Activated naive CD8-positive, alpha-beta T cell treated with anti-CD3 and anti-CD28 coated beads for 36 hours (primary cell): ENCODE data around the gene TRERF1. TPM values are rescaled to one million over a fixed set of nuclear protein-coding genes. Genes with fewer than 3 reads are reported as not detected.
"Not testable (repeated sequence)": the region's sequence is repeated elsewhere in the genome, so short reads cannot be mapped to it uniquely, and the experiment has no call there.

Source experiments
- DNase-seq: peaks from one replicate; pipeline ENCODE4 v3.0.0; 2021
- H3K27ac Mint-ChIP-seq: one replicate; pipeline ENCODE4 v1.8.0; 2022; ENCODE audit warnings: mild to moderate bottlenecking, moderate library complexity, mixed read lengths
- H3K27me3 Mint-ChIP-seq: one replicate; pipeline ENCODE4 v1.8.0; 2022; ENCODE audit warnings: mild to moderate bottlenecking, mixed read lengths
- H3K36me3 Mint-ChIP-seq: one replicate; pipeline ENCODE4 v1.8.0; 2021; ENCODE audit warnings: mild to moderate bottlenecking, mixed read lengths
- H3K4me1 Mint-ChIP-seq: one replicate; pipeline ENCODE4 v1.8.0; 2021; ENCODE audit warnings: mixed read lengths
- H3K4me3 Mint-ChIP-seq: one replicate; pipeline ENCODE4 v1.8.0; 2022; ENCODE audit warnings: mild to moderate bottlenecking, moderate library complexity, mixed read lengths
- H3K9me3 Mint-ChIP-seq: one replicate; pipeline ENCODE4 v1.8.0; 2022; ENCODE audit warnings: mixed read lengths
- total RNA-seq, 2 experiments: library from RNA; stranded (reverse); gene quantifications; one replicate each; pipeline ENCODE4 v1.2.3, GENCODE V29; 2021

The TRERF1 gene
- total RNA-seq, 2 experiments from 2014 or later, result 6.5 to 6.9 TPM

DNA sequence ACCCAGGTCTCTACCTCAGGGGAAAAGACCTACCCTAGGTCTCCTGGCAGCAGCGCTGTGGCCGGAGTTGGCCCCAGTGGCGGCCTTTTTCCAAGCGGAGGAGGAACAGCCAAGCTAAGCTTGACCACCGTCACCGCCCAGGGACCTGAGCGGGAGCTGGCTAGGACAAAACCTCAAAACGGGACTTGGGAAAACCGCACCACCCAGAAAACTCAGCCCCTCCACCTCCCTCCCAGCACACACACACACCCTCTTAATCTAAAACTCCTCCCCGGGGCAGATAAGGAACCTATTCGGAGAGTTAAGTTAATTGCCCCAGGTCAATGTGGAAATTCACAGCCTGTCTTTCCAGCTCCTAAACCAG lies 2.7 kb upstream of the TRERF1 start:
- Mint-ChIP-seq H3K9me3 (no peaks in the 10 kb centered on the region), H3K4me1 (peaks cover 21% of the 10 kb centered on the region), H3K36me3 (no peaks in the 10 kb centered on the region), H3K4me3 (no peak overlapping the region), H3K27me3 (peaks cover 10% of the 10 kb centered on the region), H3K27ac (no peak overlapping the region)
- no peak for DNase-seq

GRCh38 chr6:42453654-42454427 lies 2.1 kb upstream of the TRERF1 start:
- Mint-ChIP-seq H3K4me3 (peak overlapping the region; percentile 94), H3K27me3 (peaks cover 10% of the 10 kb centered on the region), H3K9me3 (no peaks in the 10 kb centered on the region), H3K27ac (no peak overlapping the region), H3K36me3 (no peaks in the 10 kb centered on the region), H3K4me1 (peaks cover 26% of the 10 kb centered on the region)
- peak; percentile 16 for DNase-seq

DNA sequence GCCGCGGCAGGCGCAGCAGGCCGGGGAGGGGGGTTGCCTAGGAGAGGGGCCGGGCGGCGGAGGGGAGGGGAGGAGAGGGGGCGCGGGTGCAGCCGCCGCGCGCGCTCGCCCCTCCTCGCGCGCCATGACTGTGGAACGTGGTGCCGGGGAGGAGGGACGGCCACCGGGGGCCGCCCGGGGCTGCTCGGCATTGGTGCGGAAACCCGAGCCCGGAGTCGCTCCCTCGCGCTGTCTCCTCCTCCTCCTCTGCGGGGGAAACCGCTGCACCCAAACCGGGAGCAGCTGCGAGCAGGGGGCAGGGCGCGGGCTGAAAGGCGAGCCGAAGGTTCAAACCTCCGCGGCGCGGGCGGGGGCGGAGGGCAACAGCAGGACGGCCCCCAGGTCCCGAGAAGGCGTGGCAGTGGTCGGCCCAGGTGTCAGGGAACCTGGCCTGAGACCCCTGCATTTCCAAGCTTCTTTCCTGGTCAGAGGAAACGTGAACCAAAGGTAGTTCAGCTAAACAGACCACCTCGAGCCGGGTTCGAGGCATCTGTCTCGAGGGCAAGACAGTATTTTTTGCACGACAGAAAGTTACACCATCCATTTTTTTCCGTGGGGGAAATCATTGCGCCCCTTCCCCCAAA lies 1.4 kb upstream of the TRERF1 start:
- Mint-ChIP-seq H3K27me3 (peaks cover 10% of the 10 kb centered on the region), H3K4me3 (peak overlapping the region; percentile 94), H3K9me3 (no peaks in the 10 kb centered on the region), H3K36me3 (peaks cover under 1% of the 10 kb centered on the region), H3K4me1 (peaks cover 33% of the 10 kb centered on the region), H3K27ac (no peak overlapping the region)
- DNase-seq, result peak; percentile 81

GRCh38 chr6:42452171-42453030 lies 675 bp upstream of the TRERF1 start:
- Mint-ChIP-seq H3K4me1 (peaks cover 40% of the 10 kb centered on the region), H3K9me3 (no peaks in the 10 kb centered on the region), H3K27ac (peak overlapping the region; percentile 87), H3K27me3 (peaks cover 10% of the 10 kb centered on the region), H3K4me3 (peak overlapping the region; percentile 94), H3K36me3 (peaks cover 8% of the 10 kb centered on the region)
- peak; percentile 55 for DNase-seq

- Mint-ChIP-seq H3K36me3 (peaks cover 12% of the 10 kb centered on the region), H3K9me3 (peaks cover under 1% of the 10 kb centered on the region), H3K4me3 (peak overlapping the region; percentile 94), H3K27ac (peak overlapping the region; percentile 87), H3K27me3 (peaks cover 10% of the 10 kb centered on the region), H3K4me1 (peaks cover 46% of the 10 kb centered on the region)
- peak; percentile 46 for DNase-seq
Observed at GRCh38 chr6:42450477-42451332, 1.0 kb downstream of the TRERF1 start.

- Mint-ChIP-seq H3K4me3 (peak overlapping the region; percentile 94), H3K27ac (peak overlapping the region; percentile 87), H3K4me1 (peaks cover 50% of the 10 kb centered on the region), H3K36me3 (peaks cover 16% of the 10 kb centered on the region), H3K27me3 (peaks cover 10% of the 10 kb centered on the region), H3K9me3 (peaks cover 1% of the 10 kb centered on the region)
- no peak for DNase-seq
Observed at GRCh38 chr6:42449917-42450476, 1.7 kb downstream of the TRERF1 start.

- H3K27me3 Mint-ChIP-seq, result peaks cover 3% of the 10 kb centered on the region
- peak overlapping the region; percentile 94 for H3K4me3 Mint-ChIP-seq
- H3K27ac Mint-ChIP-seq, result peak overlapping the region; percentile 21
- H3K9me3 Mint-ChIP-seq, result peaks cover 1% of the 10 kb centered on the region
- peaks cover 56% of the 10 kb centered on the region for H3K4me1 Mint-ChIP-seq
- H3K36me3 Mint-ChIP-seq, result peaks cover 23% of the 10 kb centered on the region
- DNase-seq, result no peak
Observed at GRCh38 chr6:42448927-42449659, 2.6 kb downstream of the TRERF1 start.

DNA sequence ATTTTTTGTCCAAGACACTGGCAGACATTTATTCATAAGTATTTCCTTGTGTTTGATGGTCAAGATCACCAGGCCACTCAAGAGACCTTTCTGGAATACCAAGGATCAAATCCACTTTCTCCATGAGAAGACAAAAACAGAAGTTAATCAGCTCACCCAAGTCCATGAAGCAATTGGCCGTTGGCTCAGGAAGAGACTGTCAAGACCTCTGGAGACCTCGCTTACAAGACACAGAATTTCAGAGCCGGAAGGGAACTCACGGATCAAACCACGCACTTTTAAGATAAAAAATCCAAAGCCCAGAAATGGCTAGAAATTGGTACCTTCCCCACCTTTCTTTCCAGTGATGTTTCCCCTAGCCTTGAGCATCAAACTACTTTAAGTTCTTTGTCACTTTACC lies 3.3 kb downstream of the TRERF1 start:
- Mint-ChIP-seq H3K27me3 (no peaks in the 10 kb centered on the region), H3K4me3 (peak overlapping the region; percentile 2), H3K4me1 (peaks cover 56% of the 10 kb centered on the region), H3K27ac (peak overlapping the region; percentile 21), H3K9me3 (peaks cover 1% of the 10 kb centered on the region), H3K36me3 (peaks cover 23% of the 10 kb centered on the region)
- no peak for DNase-seq

DNA sequence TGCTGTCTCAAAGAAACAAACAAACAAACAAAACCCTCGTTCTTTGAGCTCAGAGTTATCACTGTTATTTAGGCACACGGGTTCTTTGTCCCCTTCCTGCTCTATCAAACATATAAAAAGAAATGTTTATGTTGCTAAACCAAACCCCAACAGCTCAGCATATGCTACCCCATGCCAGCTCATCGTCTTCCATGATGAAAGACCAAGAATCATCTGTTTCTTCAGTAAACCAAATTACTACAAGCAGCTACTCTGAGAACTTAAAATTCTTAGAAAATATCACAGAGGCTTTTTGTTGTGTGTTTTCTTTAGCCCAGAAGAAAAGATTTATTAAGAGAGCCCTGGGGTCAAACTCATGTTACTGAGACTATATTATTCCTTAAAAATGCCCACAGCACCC lies 4.7 kb downstream of the TRERF1 start:
- H3K4me3 Mint-ChIP-seq, result no peak overlapping the region
- H3K36me3 Mint-ChIP-seq, result peaks cover 23% of the 10 kb centered on the region
- H3K27ac Mint-ChIP-seq, result no peak overlapping the region
- H3K9me3 Mint-ChIP-seq, result peaks cover 1% of the 10 kb centered on the region
- DNase-seq, result no peak
- H3K4me1 Mint-ChIP-seq, result peaks cover 62% of the 10 kb centered on the region
- H3K27me3 Mint-ChIP-seq, result no peaks in the 10 kb centered on the region

DNA sequence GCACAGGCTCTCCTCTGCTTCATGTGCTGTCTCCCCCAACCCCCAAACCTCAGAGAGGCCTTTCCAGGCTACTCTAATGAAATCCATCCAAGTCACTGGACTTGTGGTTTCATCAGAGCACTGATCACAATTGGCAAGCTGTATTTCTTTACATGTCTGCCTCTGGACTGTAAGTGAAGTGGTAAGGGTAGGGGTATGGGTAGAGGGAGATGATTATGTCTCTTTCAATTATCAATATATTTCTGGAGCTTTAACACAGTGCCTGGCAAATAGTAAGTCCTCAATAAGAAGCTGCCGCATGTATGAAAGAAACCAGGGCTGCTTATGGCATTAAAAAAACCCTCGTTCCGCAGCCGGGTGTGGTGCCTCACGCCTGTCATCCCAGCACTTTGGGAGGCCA lies 5.4 kb downstream of the TRERF1 start:
- H3K27me3 Mint-ChIP-seq, result no peaks in the 10 kb centered on the region

GRCh38 chr6:42445955-42446354 lies 5.8 kb downstream of the TRERF1 start:
- Mint-ChIP-seq H3K4me1 (peaks cover 71% of the 10 kb centered on the region), H3K36me3 (peaks cover 23% of the 10 kb centered on the region)
- H3K27ac Mint-ChIP-seq, DNase-seq, H3K9me3 Mint-ChIP-seq, H3K4me3 Mint-ChIP-seq, H3K27me3 Mint-ChIP-seq: not testable (repeated sequence)

More for the DNA sequence above, 5.4 kb downstream of the TRERF1 start:
- Mint-ChIP-seq H3K4me3 (no peak overlapping the region), H3K36me3 (peaks cover 23% of the 10 kb centered on the region), H3K27ac (no peak overlapping the region), H3K4me1 (peaks cover 66% of the 10 kb centered on the region), H3K9me3 (peaks cover 1% of the 10 kb centered on the region)
- DNase-seq, result no peak

DNA sequence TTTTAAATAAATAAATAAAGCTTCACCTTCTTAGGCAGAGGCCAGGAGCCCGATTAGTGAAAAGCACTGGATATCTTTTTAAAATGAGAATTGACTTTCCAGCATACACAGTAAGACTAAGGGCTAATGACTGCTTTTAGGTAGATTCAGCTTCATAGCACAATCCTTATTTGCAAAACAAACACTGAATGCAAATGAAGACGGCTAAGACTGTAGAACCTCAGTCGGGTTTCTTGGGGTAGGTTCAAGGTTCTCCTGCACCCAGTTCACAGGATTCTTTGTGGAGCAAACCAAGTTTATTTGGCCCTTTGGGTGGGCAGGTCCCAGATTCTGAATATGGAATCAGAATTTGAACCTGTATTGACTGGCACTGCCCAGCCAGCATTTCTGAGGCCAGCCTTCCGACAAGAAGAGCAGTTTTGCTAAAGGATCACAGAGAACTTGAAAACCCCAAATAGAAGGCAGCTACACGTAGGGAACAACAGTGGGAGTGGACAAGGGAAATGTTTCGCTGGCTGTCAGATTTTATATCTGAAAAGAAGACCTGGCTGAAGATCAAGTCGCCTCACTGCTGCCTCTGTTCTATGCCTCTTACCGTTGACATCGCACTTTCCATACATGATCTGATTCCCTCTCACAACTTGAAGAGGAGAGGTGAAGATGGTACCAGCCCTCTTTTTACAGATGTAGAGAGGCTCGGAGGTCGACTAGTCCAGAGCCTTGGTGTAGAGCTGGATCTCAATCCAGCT lies 8.2 kb downstream of the TRERF1 start:
- H3K4me3 Mint-ChIP-seq, result no peak overlapping the region
- H3K27me3 Mint-ChIP-seq, result no peaks in the 10 kb centered on the region
- peaks cover 25% of the 10 kb centered on the region for H3K36me3 Mint-ChIP-seq
- H3K4me1 Mint-ChIP-seq, result peaks cover 55% of the 10 kb centered on the region
- H3K27ac Mint-ChIP-seq, result no peak overlapping the region
- no peak for DNase-seq
- H3K9me3 Mint-ChIP-seq, result peaks cover 1% of the 10 kb centered on the region

GRCh38 chr6:42441697-42442081 lies 10.0 kb downstream of the TRERF1 start:
- no peak overlapping the region for H3K4me3 Mint-ChIP-seq
- peaks cover 43% of the 10 kb centered on the region for H3K4me1 Mint-ChIP-seq
- H3K9me3 Mint-ChIP-seq, result peaks cover 1% of the 10 kb centered on the region
- H3K36me3 Mint-ChIP-seq, result peaks cover 21% of the 10 kb centered on the region
- H3K27me3 Mint-ChIP-seq, result no peaks in the 10 kb centered on the region
- no peak overlapping the region for H3K27ac Mint-ChIP-seq
- DNase-seq, result no peak
